GM10248 (cell line): Measurements from ENCODE around the gene RIOX2.

Experiments
- CTCF ChIA-PET: fragments of 300-600 bp; sonication (Branson Sonifier 250); formaldehyde crosslinking; extraction: SDS; loops from one replicate; lab custom pipeline; 2021; ENCODE audit warnings: antibody characterized with exemption; lab: Yijun Ruan, JAX
- POLR2A ChIA-PET: fragments of 350-650 bp; sonication (Branson Sonifier 250); formaldehyde crosslinking; extraction: SDS; loops from one replicate; lab custom pipeline; 2020; ENCODE audit warnings: antibody characterized with exemption; lab: Yijun Ruan, JAX
- DNase-seq: peaks from one replicate; pipeline ENCODE4 v3.0.0; 2012; ENCODE audit errors: extremely low spot score
- CTCF ChIP-seq: IDR thresholded peaks from 2 replicates; pipeline ENCODE4 v1.5.1; 2012; ENCODE audit warnings: mild to moderate bottlenecking, low read depth; ENCODE audit errors: extremely low read depth, missing control alignments, control extremely low read depth

The RIOX2 gene

GRCh38 chr3:97954228-97954827 lies 17.9 kb downstream of the RIOX2 start:
- ChIA-PET POLR2A (no interaction called here), CTCF (interaction anchor here (1.1 to 1.6 kb wide), 3 partner anchors 14 to 144 kb away, joined by 3 to 6 read pairs (median 3); no protein-coding TSS in a partner anchor)
- DNase-seq: no peak
- TF ChIP-seq CTCF: no peak

GRCh38 chr3:97952872-97953271 lies 19.4 kb downstream of the RIOX2 start:
- DNase-seq: no peak
- TF ChIP-seq CTCF: no peak
- POLR2A ChIA-PET: no interaction called here
- CTCF ChIA-PET: interaction anchor here (1.3 to 1.4 kb wide), 4 partner anchors 12 to 71 kb away, joined by 3 to 6 read pairs (median 4); no protein-coding TSS in a partner anchor

- CTCF ChIA-PET: interaction anchor here (1.3 to 1.4 kb wide), 5 partner anchors 12 to 71 kb away, joined by 3 to 6 read pairs (median 4); no protein-coding TSS in a partner anchor
- DNase-seq: no peak
- no peak for TF ChIP-seq CTCF
- POLR2A ChIA-PET: no interaction called here
These were observed 20.0 kb downstream of the RIOX2 start for GRCh38 chr3:97952280-97952679.

GRCh38 chr3:97950360-97950759 lies 21.9 kb downstream of the RIOX2 start:
- CTCF ChIA-PET: interaction anchor here (1.1 to 2.0 kb wide), 5 partner anchors 14 to 73 kb away, joined by 3 to 7 read pairs (median 3); no protein-coding TSS in a partner anchor
- POLR2A ChIA-PET: no interaction called here
- no peak for TF ChIP-seq CTCF
- no peak for DNase-seq

GRCh38 chr3:97949743-97950142 lies 22.5 kb downstream of the RIOX2 start:
- no peak for DNase-seq
- ChIA-PET POLR2A (no interaction called here), CTCF (interaction anchor here (1.1 to 2.0 kb wide), 3 partner anchors 14 to 133 kb away, joined by 3 to 7 read pairs (median 6); no protein-coding TSS in a partner anchor)
- TF ChIP-seq CTCF: no peak

GRCh38 chr3:97949110-97949485 lies 23.1 kb downstream of the RIOX2 start:
- ChIA-PET POLR2A (no interaction called here), CTCF (interaction anchor here (1.1 kb wide), 1 partner anchor 132 kb away, joined by 3 read pairs; no protein-coding TSS in a partner anchor)
- TF ChIP-seq CTCF: no peak
- DNase-seq: no peak
